HepG2 (cell line): Measurements from ENCODE around the gene KIF22. TPM values are rescaled to one million over a fixed set of nuclear protein-coding genes. Genes with fewer than 3 reads are reported as not detected.
A peak's percentile ranks its signal among the peaks of the same experiment; 100 is the strongest.

ENCODE experiments used
- ATM ChIP-seq: fragments of 450-650 bp; IDR thresholded peaks from 2 replicates; pipeline ENCODE4 v1.7.1; 2017; ENCODE audit warnings: mild to moderate bottlenecking, borderline replicate concordance
- ETS1 ChIP-seq: sonication (generic); formaldehyde crosslinking; IDR thresholded peaks from 2 replicates; pipeline ENCODE4 v1.4.0; 2020; ENCODE audit warnings: missing genetic modification reagents
- HOXA3 ChIP-seq: sonication (generic); formaldehyde crosslinking; IDR thresholded peaks from 2 replicates; pipeline ENCODE4 v1.5.0; 2020; ENCODE audit warnings: missing genetic modification reagents
- HOXA5 ChIP-seq: sonication (generic); formaldehyde crosslinking; IDR thresholded peaks from 2 replicates; pipeline ENCODE4 v1.4.0; 2020; ENCODE audit warnings: missing genetic modification reagents
- MAF1 ChIP-seq: sonication (generic); formaldehyde crosslinking; IDR thresholded peaks from 2 replicates; pipeline ENCODE4 v1.5.0; 2020; ENCODE audit warnings: missing genetic modification reagents, borderline replicate concordance
- NCOA2 ChIP-seq: sonication (generic); formaldehyde crosslinking; IDR thresholded peaks from 2 replicates; pipeline ENCODE4 v1.8.0; 2022; ENCODE audit warnings: inconsistent platforms
- NFKBIZ ChIP-seq: IDR thresholded peaks from 2 replicates; pipeline ENCODE4 v1.6.1; 2018; ENCODE audit warnings: missing genetic modification reagents, missing compliant biosample characterization
- NPAS2 ChIP-seq: sonication (generic); formaldehyde crosslinking; IDR thresholded peaks from 2 replicates; pipeline ENCODE4 v1.8.0; 2022; ENCODE audit warnings: mild to moderate bottlenecking, missing genetic modification reagents, borderline replicate concordance
- NR3C1 ChIP-seq: sonication (generic); formaldehyde crosslinking; IDR thresholded peaks from 2 replicates; pipeline ENCODE4 v1.4.0; 2020; ENCODE audit warnings: missing genetic modification reagents
- RBFOX2 ChIP-seq: fragments of 200-400 bp; formaldehyde crosslinking; IDR thresholded peaks from 2 replicates; pipeline ENCODE4 v1.6.1; 2017; ENCODE audit warnings: low read depth, mild to moderate bottlenecking, low read length
- REST ChIP-seq, 2 experiments: IDR thresholded peaks; 2 replicates each; pipeline ENCODE4 v1.6.1; 2011 to 2012; ENCODE audit warnings: low read length in 2 of 2, borderline replicate concordance in 1 of 2, low read depth in 1 of 2, mild to moderate bottlenecking in 1 of 2, moderate library complexity in 1 of 2
- THYN1 ChIP-seq: sonication (generic); formaldehyde crosslinking; IDR thresholded peaks from 2 replicates; pipeline ENCODE4 v1.8.1; 2023; ENCODE audit warnings: low read depth, mild to moderate bottlenecking, moderate library complexity, missing genetic modification reagents, borderline replicate concordance
- ZBTB43 ChIP-seq: sonication (generic); formaldehyde crosslinking; conservative IDR thresholded peaks from 2 replicates; pipeline ENCODE4 v1.4.0; 2020; ENCODE audit warnings: missing genetic modification reagents
- ZNF709 ChIP-seq: sonication (generic); formaldehyde crosslinking; IDR thresholded peaks from 2 replicates; pipeline ENCODE4 v1.5.0; 2020; ENCODE audit warnings: mild to moderate bottlenecking, missing genetic modification reagents
- ZNF784 ChIP-seq: sonication (generic); formaldehyde crosslinking; IDR thresholded peaks from 2 replicates; pipeline ENCODE4 v1.5.1; 2020; ENCODE audit warnings: missing genetic modification reagents, mild to moderate bottlenecking, borderline replicate concordance
- ZNF83 ChIP-seq: sonication (generic); formaldehyde crosslinking; IDR thresholded peaks from 2 replicates; pipeline ENCODE4 v1.4.0; 2020; ENCODE audit warnings: missing genetic modification reagents, mild to moderate bottlenecking, borderline replicate concordance
- polyA plus RNA-seq, 8 experiments: library from polyadenylated mRNA; depleted of rRNA in 3 of 8; stranded (reverse) in 7 of 8; unstranded in 1 of 8; fragments of >200 nt; fragmentation: Illumina TruSeq in 4 of 8; extraction: Trizol in 4 of 8; gene quantifications; 2 replicates each; pipeline versions ENCODE4 v1.2.1 to v1.2.3, GENCODE V29; 2011 to 2016; ENCODE audit warnings: low read depth in 4 of 8, missing spikeins in 1 of 8, mixed read lengths in 1 of 8; ENCODE audit not compliant: insufficient read depth in 1 of 8
- total RNA-seq, 5 experiments: library from RNA; depleted of rRNA; stranded (reverse); fragments of >200 nt; fragmentation: Illumina TruSeq; extraction: Trizol; gene quantifications; 2 replicates each; pipeline ENCODE4 v1.2.3, GENCODE V29; 2016; ENCODE audit warnings: low read depth in 1 of 5
- TF ChIP-seq, protein P1 (sequence below): sonication (generic); formaldehyde crosslinking; IDR thresholded peaks from 2 replicates; pipeline ENCODE4 v1.4.0; 2020; ENCODE audit warnings: missing genetic modification reagents; ENCODE audit errors: not compliant biosample characterization
- TF ChIP-seq, protein P2 (sequence below): sonication (generic); formaldehyde crosslinking; IDR thresholded peaks from 2 replicates; pipeline ENCODE4 v1.4.0; 2020; ENCODE audit warnings: missing genetic modification reagents, borderline replicate concordance
- TF ChIP-seq, protein P3 (sequence below): sonication (generic); formaldehyde crosslinking; IDR thresholded peaks from 2 replicates; pipeline ENCODE4 v1.4.0; 2020; ENCODE audit warnings: missing genetic modification reagents

The KIF22 gene
- total and polyA plus RNA-seq, 2 of the 13 experiments (the other 11 are each of a cell fraction or from before 2014, with no cell fraction given): 95.8 to 118 TPM

DNA sequence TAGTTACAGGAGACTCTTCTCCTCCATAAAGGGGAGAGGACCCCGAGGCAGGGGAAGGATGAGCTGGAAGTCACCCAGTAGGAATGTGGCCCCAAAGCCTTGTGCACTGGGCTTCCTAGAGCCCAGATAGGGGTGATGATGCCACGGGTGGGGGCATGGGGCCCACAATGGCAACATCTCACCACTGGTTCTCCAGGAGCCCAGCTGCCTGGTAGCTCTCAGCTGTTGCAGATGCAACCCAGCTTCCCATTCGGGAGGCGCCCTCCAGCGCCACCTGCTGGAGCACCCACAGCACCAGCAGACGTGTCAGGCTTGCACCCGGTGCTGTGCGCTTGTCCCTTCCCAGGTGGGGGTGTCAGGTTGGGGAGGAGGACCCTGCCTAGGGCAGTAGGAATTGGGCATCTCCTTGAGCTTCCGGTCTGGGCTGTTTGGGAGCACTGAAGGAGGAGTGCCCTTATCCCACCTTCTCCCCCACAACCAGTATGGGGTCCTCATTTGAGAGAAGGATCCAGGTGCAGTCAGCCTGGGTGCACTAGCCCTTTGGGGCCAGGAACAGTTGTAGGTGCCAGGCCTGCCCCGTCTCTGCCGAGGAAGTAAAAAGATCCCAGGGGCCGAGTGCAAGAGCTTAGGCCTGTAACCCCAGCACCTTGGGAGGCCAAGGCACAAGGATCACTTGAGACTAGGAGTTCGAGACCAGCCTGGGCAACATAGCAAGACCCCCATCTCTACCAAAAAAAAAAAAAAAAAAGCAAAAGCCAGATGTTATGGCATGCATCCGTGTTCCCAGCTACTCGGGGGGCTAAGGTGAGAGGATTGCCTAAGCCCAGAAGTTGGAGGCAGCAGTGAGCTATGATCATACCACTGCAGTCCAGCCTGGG lies 58.1 kb downstream of the KIF22 start (continued):
- TF ChIP-seq ZNF784: no peak
- TF ChIP-seq, protein P1, sequence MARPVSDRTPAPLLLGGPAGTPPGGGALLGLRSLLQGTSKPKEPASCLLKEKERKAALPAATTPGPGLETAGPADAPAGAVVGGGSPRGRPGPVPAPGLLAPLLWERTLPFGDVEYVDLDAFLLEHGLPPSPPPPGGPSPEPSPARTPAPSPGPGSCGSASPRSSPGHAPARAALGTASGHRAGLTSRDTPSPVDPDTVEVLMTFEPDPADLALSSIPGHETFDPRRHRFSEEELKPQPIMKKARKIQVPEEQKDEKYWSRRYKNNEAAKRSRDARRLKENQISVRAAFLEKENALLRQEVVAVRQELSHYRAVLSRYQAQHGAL (CRISPR knock-in tag): no peak
- TF ChIP-seq HOXA3 (CRISPR knock-in tag): peak; percentile 55; the same call in 1 of the 2 replicates
- no peak for TF ChIP-seq ZNF83 (CRISPR knock-in tag)
- TF ChIP-seq REST (IDR thresholded peaks at IDR 0.05; ENCODE audit: borderline replicate concordance in 1 of 2, low read depth in 1 of 2, low read length in 2 of 2): no peak
- 0 out of 2 replicates have a peak, but pooled peaks have one; percentile 5 for TF ChIP-seq HOXA5 (CRISPR knock-in tag)
- TF ChIP-seq, protein P2, sequence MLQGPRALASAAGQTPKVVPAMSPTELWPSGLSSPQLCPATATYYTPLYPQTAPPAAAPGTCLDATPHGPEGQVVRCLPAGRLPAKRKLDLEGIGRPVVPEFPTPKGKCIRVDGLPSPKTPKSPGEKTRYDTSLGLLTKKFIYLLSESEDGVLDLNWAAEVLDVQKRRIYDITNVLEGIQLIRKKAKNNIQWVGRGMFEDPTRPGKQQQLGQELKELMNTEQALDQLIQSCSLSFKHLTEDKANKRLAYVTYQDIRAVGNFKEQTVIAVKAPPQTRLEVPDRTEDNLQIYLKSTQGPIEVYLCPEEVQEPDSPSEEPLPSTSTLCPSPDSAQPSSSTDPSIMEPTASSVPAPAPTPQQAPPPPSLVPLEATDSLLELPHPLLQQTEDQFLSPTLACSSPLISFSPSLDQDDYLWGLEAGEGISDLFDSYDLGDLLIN (CRISPR knock-in tag): no peak
- no peak for TF ChIP-seq ATM
- no peak for TF ChIP-seq ETS1 (CRISPR knock-in tag)
- peak; percentile 40; the same call in 1 of the 2 replicates for TF ChIP-seq NFKBIZ (CRISPR knock-in tag)
- no peak for TF ChIP-seq RBFOX2
- no peak for TF ChIP-seq THYN1 (CRISPR knock-in tag)
- TF ChIP-seq MAF1 (CRISPR knock-in tag): no peak
- TF ChIP-seq ZBTB43 (CRISPR knock-in tag): no peak
- no peak for TF ChIP-seq NPAS2
- TF ChIP-seq NCOA2: no peak
- no peak for TF ChIP-seq NR3C1 (CRISPR knock-in tag)
- TF ChIP-seq, protein P3, sequence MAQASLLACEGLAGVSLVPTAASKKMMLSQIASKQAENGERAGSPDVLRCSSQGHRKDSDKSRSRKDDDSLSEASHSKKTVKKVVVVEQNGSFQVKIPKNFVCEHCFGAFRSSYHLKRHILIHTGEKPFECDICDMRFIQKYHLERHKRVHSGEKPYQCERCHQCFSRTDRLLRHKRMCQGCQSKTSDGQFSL (CRISPR knock-in tag): peak; percentile 72; the same call in 1 of the 2 replicates
- TF ChIP-seq ZNF709 (CRISPR knock-in tag): no peak
